Prostate gland (tissue), 2 donors: Measurements from ENCODE around the gene ACTL7B. TPM values are rescaled to one million over a fixed set of nuclear protein-coding genes. Genes with fewer than 3 reads are reported as not detected.

ENCODE experiments used
- DNase-seq: peaks from one replicate; pipeline ENCODE4 v3.0.0-alpha.2; 2019; ENCODE audit warnings: low spot score
- H3K27ac ChIP-seq, 2 donors: fragments of 200-600 bp; sonication (generic); 2 replicates each; pipeline ENCODE4 v1.5.1; 2017 to 2019
- H3K27me3 ChIP-seq: fragments of 200-600 bp; sonication (generic); replicated peaks from 2 replicates; pipeline ENCODE4 v1.5.1; 2019; ENCODE audit not compliant: insufficient read depth
- H3K36me3 ChIP-seq, 2 donors: fragments of 200-600 bp; sonication (generic); 1 replicate in 1 of 2; 2 replicates in 1 of 2; pipeline versions ENCODE4 v1.5.1 to v1.8.1; 2017 to 2019
- H3K4me1 ChIP-seq: fragments of 200-600 bp; sonication (generic); replicated peaks from 2 replicates; pipeline ENCODE4 v1.5.1; 2019
- H3K4me3 ChIP-seq, 2 donors: fragments of 200-600 bp; sonication (generic); 2 replicates each; pipeline ENCODE4 v1.5.1; 2017 to 2019
- H3K9me3 ChIP-seq: fragments of 200-600 bp; sonication (generic); 2 replicates; pipeline ENCODE4 v1.5.1; 2017
- CTCF ChIP-seq, 4 experiments: fragments of 200-600 bp in 2 of 4; fragments of 450-650 bp in 2 of 4; sonication (generic) in 2 of 4; IDR thresholded peaks; 1 replicate in 3 of 4; 2 replicates in 1 of 4; pipeline ENCODE4 v1.5.1; 2016 to 2019; ENCODE audit warnings: antibody characterized with exemption in 4 of 4, mild to moderate bottlenecking in 2 of 4, moderate library complexity in 2 of 4
- POLR2A ChIP-seq: fragments of 450-650 bp; IDR thresholded peaks from one replicate; pipeline ENCODE4 v1.6.1; 2016; ENCODE audit warnings: antibody characterized with exemption, mild to moderate bottlenecking
- POLR2AphosphoS5 ChIP-seq: sonication (generic); formaldehyde crosslinking; IDR thresholded peaks from one replicate; pipeline ENCODE4 v1.6.1; 2017; ENCODE audit warnings: antibody characterized with exemption
- WGBS: methylation state at CpG from one replicate; pipeline ENCODE4 v1.1.5; 2018; 5-methylcytosine and 5-hydroxymethylcytosine counted together
- intact Hi-C: fragments of 100-400 bp; cut with DNase I; formaldehyde crosslinking; loops from one replicate; pipeline ENCODE4 v1.14.2; 2022
- small RNA-seq, 2 donors: library from RNA; depleted of rRNA; stranded (forward); fragments of <200 nt; gene quantifications; one replicate each; pipeline ENCODE3, GENCODE V24; 2016
- total RNA-seq, 2 donors: library from RNA; depleted of rRNA; stranded (reverse); fragments of >200 nt; gene quantifications; one replicate each; pipeline ENCODE4 v1.1.0, GENCODE V29; 2016

The ACTL7B gene
- total RNA-seq, 2 donors from 2014 or later: 11.1 TPM; not detected in 1

GRCh38 chr9:108813951-108814601 lies 41.7 kb downstream of the ACTL7B start:
- no peak overlapping the region for H3K27ac ChIP-seq
- TF ChIP-seq POLR2AphosphoS5 (no peak), POLR2A (no peak), CTCF (IDR thresholded peaks at IDR 0.05) (peak in 2 of 4 experiments; percentile 22 to 66)
- 88% methylated on average over 2 of the region's 2 CpGs for WGBS
- no peaks in the 10 kb centered on the region for H3K9me3 ChIP-seq
- intact Hi-C loops: no loop called here
- no peaks in the 10 kb centered on the region for H3K4me1 ChIP-seq
- no peaks in the 10 kb centered on the region for H3K27me3 ChIP-seq
- no peak for DNase-seq
- no peak overlapping the region for H3K4me3 ChIP-seq
- no peaks in the 10 kb centered on the region for H3K36me3 ChIP-seq

- no peak for TF ChIP-seq POLR2A
- no peak for TF ChIP-seq POLR2AphosphoS5
- no peak for TF ChIP-seq CTCF (IDR thresholded peaks at IDR 0.05)
- intact Hi-C loops: no loop called here
- no peaks in the 10 kb centered on the region for H3K4me1 ChIP-seq
- H3K27me3 ChIP-seq: no peaks in the 10 kb centered on the region
- H3K9me3 ChIP-seq: no peaks in the 10 kb centered on the region
- WGBS: 62% methylated on average over 8 of the region's 8 CpGs
- H3K27ac ChIP-seq: no peak overlapping the region
- H3K36me3 ChIP-seq: no peaks in the 10 kb centered on the region
- no peak for DNase-seq
- H3K4me3 ChIP-seq: no peak overlapping the region
Measured at GRCh38 chr9:108812396-108813025, 43.3 kb downstream of the ACTL7B start.

- H3K4me3 ChIP-seq: no peak overlapping the region
- TF ChIP-seq POLR2A: no peak
- TF ChIP-seq POLR2AphosphoS5: no peak
- TF ChIP-seq CTCF (IDR thresholded peaks at IDR 0.05): no peak
- H3K4me1 ChIP-seq: no peaks in the 10 kb centered on the region
- H3K9me3 ChIP-seq: no peaks in the 10 kb centered on the region
- no peak overlapping the region for H3K27ac ChIP-seq
- intact Hi-C loops: no loop called here
- no peaks in the 10 kb centered on the region for H3K36me3 ChIP-seq
- 40% methylated on average over 1 of the region's 1 CpG for WGBS
- H3K27me3 ChIP-seq: no peaks in the 10 kb centered on the region
- no peak for DNase-seq
Measured at GRCh38 chr9:108811944-108812343, 43.8 kb downstream of the ACTL7B start.

GRCh38 chr9:108809269-108809668 lies 46.5 kb downstream of the ACTL7B start:
- no peak overlapping the region for H3K4me3 ChIP-seq
- TF ChIP-seq CTCF (IDR thresholded peaks at IDR 0.05): no peak
- TF ChIP-seq POLR2A: no peak
- no peak for DNase-seq
- H3K4me1 ChIP-seq: no peaks in the 10 kb centered on the region
- intact Hi-C loops: no loop called here
- H3K27ac ChIP-seq: no peak overlapping the region
- H3K36me3 ChIP-seq: no peaks in the 10 kb centered on the region
- WGBS: 87% methylated on average over 3 of the region's 3 CpGs
- H3K9me3 ChIP-seq: no peaks in the 10 kb centered on the region
- no peaks in the 10 kb centered on the region for H3K27me3 ChIP-seq

Small RNAs within 50 kb of the gene (small RNA-seq; reads per million reads assigned to genes)
- 0 reads per million in 2 donors for gene AL359692.1

Other genes with a start within 250 kb of the ACTL7B start
- 10 to 100 TPM in 1 of 2 donors, not detected in 1; 10.1 TPM for gene ACTL7A, start 6.3 kb upstream of the ACTL7B start, total RNA-seq
- gene ELP1, start 78.1 kb upstream of the ACTL7B start, total RNA-seq: 10 to 100 TPM; 18.4 to 30.3 TPM
- gene ABITRAM, start 78.4 kb upstream of the ACTL7B start, total RNA-seq: 1 to 10 TPM; 6.0 to 6.7 TPM
- gene CTNNAL1, start 157.5 kb upstream of the ACTL7B start, total RNA-seq: 10 to 100 TPM; 20.2 to 74.6 TPM